H9 (cell line): Measurements from ENCODE around the gene DHX30. TPM values are rescaled to one million over a fixed set of nuclear protein-coding genes. Genes with fewer than 3 reads are reported as not detected.

Source experiments
- DNase-seq: peaks from one replicate; pipeline ENCODE4 v3.0.0-alpha.2; 2017
- H2AFZ ChIP-seq: one replicate; pipeline ENCODE4 v1.6.1; 2013; ENCODE audit warnings: mild to moderate bottlenecking, low read length, control low read depth, moderate library complexity
- H2AK5ac ChIP-seq: 2 replicates; pipeline ENCODE4 v1.6.1; 2013; ENCODE audit warnings: low read length, control low read depth, mixed read lengths; ENCODE audit not compliant: insufficient read length
- H2BK120ac ChIP-seq: one replicate; pipeline ENCODE4 v1.6.1; 2013; ENCODE audit warnings: low read depth, mild to moderate bottlenecking, low read length, control low read depth, inconsistent platforms; ENCODE audit not compliant: poor library complexity, severe bottlenecking
- H2BK12ac ChIP-seq: 2 replicates; pipeline ENCODE4 v1.6.1; 2013; ENCODE audit warnings: low read length, control low read depth, mixed read lengths, low read depth; ENCODE audit not compliant: insufficient read length
- H2BK15ac ChIP-seq: 2 replicates; pipeline ENCODE4 v1.6.1; 2013; ENCODE audit warnings: low read depth, low read length, control low read depth
- H2BK20ac ChIP-seq: one replicate; pipeline ENCODE4 v1.6.1; 2013; ENCODE audit warnings: low read depth, mild to moderate bottlenecking, low read length, control low read depth, inconsistent platforms; ENCODE audit not compliant: poor library complexity, severe bottlenecking
- H2BK5ac ChIP-seq: 2 replicates; pipeline ENCODE4 v1.6.1; 2013; ENCODE audit warnings: low read length, control low read depth, mixed read lengths; ENCODE audit not compliant: insufficient read length
- H3K14ac ChIP-seq: 2 replicates; pipeline ENCODE4 v1.6.1; 2013; ENCODE audit warnings: low read length, control low read depth; ENCODE audit not compliant: insufficient read depth
- H3K18ac ChIP-seq: 2 replicates; pipeline ENCODE4 v1.6.1; 2013; ENCODE audit warnings: low read depth, mild to moderate bottlenecking, mixed read lengths, low read length, control low read depth; ENCODE audit not compliant: insufficient read length
- H3K23ac ChIP-seq: 2 replicates; pipeline ENCODE4 v1.6.1; 2013; ENCODE audit warnings: low read length, control low read depth, mixed read lengths, low read depth; ENCODE audit not compliant: insufficient read length
- H3K23me2 ChIP-seq: 2 replicates; pipeline ENCODE4 v1.6.1; 2013; ENCODE audit warnings: low read depth, mild to moderate bottlenecking, mixed read lengths, low read length, control low read depth; ENCODE audit not compliant: insufficient read length, poor library complexity, severe bottlenecking
- H3K27ac ChIP-seq: 2 replicates; pipeline ENCODE4 v1.5.1; 2013; ENCODE audit warnings: low read length, control low read depth, mixed read lengths, low read depth; ENCODE audit not compliant: insufficient read length
- H3K27me3 ChIP-seq: 2 replicates; pipeline ENCODE4 v1.6.1; 2013; ENCODE audit warnings: low read length, control low read depth, inconsistent platforms; ENCODE audit not compliant: insufficient read depth
- H3K4ac ChIP-seq: 2 replicates; pipeline ENCODE4 v1.6.1; 2013; ENCODE audit warnings: low read depth, mild to moderate bottlenecking, control low read depth, inconsistent platforms, low read length, moderate library complexity
- H3K4me1 ChIP-seq: 2 replicates; pipeline ENCODE4 v1.6.1; 2013; ENCODE audit warnings: low read length, control low read depth, inconsistent platforms; ENCODE audit not compliant: insufficient read depth
- H3K4me2 ChIP-seq: 2 replicates; pipeline ENCODE4 v1.6.1; 2013; ENCODE audit warnings: low read length, control low read depth, mixed read lengths; ENCODE audit not compliant: insufficient read length, insufficient read depth
- H3K56ac ChIP-seq: 2 replicates; pipeline ENCODE4 v1.6.1; 2013; ENCODE audit warnings: low read depth, mild to moderate bottlenecking, mixed read lengths, low read length, control low read depth; ENCODE audit not compliant: insufficient read length
- H3K79me1 ChIP-seq: 2 replicates; pipeline ENCODE4 v1.6.1; 2013; ENCODE audit warnings: low read depth, mild to moderate bottlenecking, moderate library complexity, low read length, control low read depth, inconsistent platforms; ENCODE audit not compliant: insufficient read depth, poor library complexity, severe bottlenecking
- H3K79me2 ChIP-seq: 2 replicates; pipeline ENCODE4 v1.6.1; 2013; ENCODE audit warnings: low read length, control low read depth, inconsistent platforms; ENCODE audit not compliant: insufficient read depth
- H3K9ac ChIP-seq: 2 replicates; pipeline ENCODE4 v1.6.1; 2013; ENCODE audit warnings: low read length, control low read depth, mixed read lengths; ENCODE audit not compliant: insufficient read length; ENCODE audit errors: extremely low read depth
- H3K9me3 ChIP-seq: one replicate; pipeline ENCODE4 v1.6.1; 2013; ENCODE audit warnings: low read depth, low read length, inconsistent platforms; ENCODE audit not compliant: control insufficient read depth
- H3T11ph ChIP-seq: one replicate; pipeline ENCODE4 v1.6.1; 2013; ENCODE audit warnings: mild to moderate bottlenecking, low read length, control low read depth, inconsistent platforms
- H4K20me1 ChIP-seq: one replicate; pipeline ENCODE4 v1.6.1; 2013; ENCODE audit not compliant: control insufficient read depth, insufficient read length, insufficient read depth
- H4K5ac ChIP-seq: 2 replicates; pipeline ENCODE4 v1.6.1; 2013; ENCODE audit warnings: low read depth, mild to moderate bottlenecking, mixed read lengths, low read length, control low read depth; ENCODE audit not compliant: insufficient read length
- H4K8ac ChIP-seq: replicated peaks from 2 replicates; pipeline ENCODE4 v1.6.1; 2013; ENCODE audit warnings: low read length, control low read depth, mixed read lengths, low read depth; ENCODE audit not compliant: insufficient read length
- H4K91ac ChIP-seq: 2 replicates; pipeline ENCODE4 v1.6.1; 2013; ENCODE audit warnings: low read depth, mild to moderate bottlenecking, moderate library complexity, mixed read lengths, low read length, control low read depth; ENCODE audit not compliant: insufficient read length
- H3K27ac Mint-ChIP-seq, 3 experiments: 2 replicates in 2 of 3; 3 replicates in 1 of 3; pipeline ENCODE4 v1.8.0; 2020 to 2021; ENCODE audit warnings: mixed read lengths in 3 of 3, mild to moderate bottlenecking in 1 of 3, moderate library complexity in 1 of 3
- H3K27me3 Mint-ChIP-seq: 2 replicates; pipeline ENCODE4 v1.8.0; 2021; ENCODE audit warnings: low read depth, mild to moderate bottlenecking, moderate library complexity, mixed read lengths
- H3K36me3 Mint-ChIP-seq, 3 experiments: 2 replicates in 2 of 3; 3 replicates in 1 of 3; pipeline ENCODE4 v1.8.0; 2020 to 2021; ENCODE audit warnings: low read depth in 3 of 3, mixed read lengths in 3 of 3; ENCODE audit not compliant: insufficient read depth in 1 of 3
- H3K4me1 Mint-ChIP-seq, 2 experiments: 2 replicates each; pipeline ENCODE4 v1.8.0; 2020; ENCODE audit warnings: mixed read lengths in 2 of 2
- H3K4me3 Mint-ChIP-seq, 2 experiments: 2 replicates in 1 of 2; 3 replicates in 1 of 2; pipeline ENCODE4 v1.8.0; 2020 to 2021; ENCODE audit warnings: mild to moderate bottlenecking in 2 of 2, mixed read lengths in 2 of 2, moderate library complexity in 1 of 2
- H3K9me3 Mint-ChIP-seq, 2 experiments: 2 replicates in 1 of 2; 3 replicates in 1 of 2; pipeline ENCODE4 v1.8.0; 2020; ENCODE audit warnings: mild to moderate bottlenecking in 2 of 2, mixed read lengths in 2 of 2, moderate library complexity in 1 of 2
- WGBS: extraction: QIAGEN DNeasy Blood & Tissue Kit; methylation state at CpG from one replicate; pipeline ENCODE4 v1.1.7; 2013; ENCODE audit warnings: missing lambda C conversion rate, low lambda C conversion rate, mixed read lengths; ENCODE audit not compliant: insufficient read length; ENCODE audit errors: extremely low coverage; 5-methylcytosine and 5-hydroxymethylcytosine counted together
- total RNA-seq: library from RNA; stranded (reverse); gene quantifications from 2 replicates; pipeline ENCODE4 v1.2.1, GENCODE V29; 2021
- TF ChIP-seq, protein P1 (sequence below): fragments of 200-600 bp; sonication (generic); conservative IDR thresholded peaks from 3 replicates; pipeline ENCODE4 v1.8.0; 2021; ENCODE audit warnings: antibody characterized with exemption, mild to moderate bottlenecking

The DHX30 gene
- total RNA-seq, 1 experiment from 2014 or later = 107 TPM

DNA sequence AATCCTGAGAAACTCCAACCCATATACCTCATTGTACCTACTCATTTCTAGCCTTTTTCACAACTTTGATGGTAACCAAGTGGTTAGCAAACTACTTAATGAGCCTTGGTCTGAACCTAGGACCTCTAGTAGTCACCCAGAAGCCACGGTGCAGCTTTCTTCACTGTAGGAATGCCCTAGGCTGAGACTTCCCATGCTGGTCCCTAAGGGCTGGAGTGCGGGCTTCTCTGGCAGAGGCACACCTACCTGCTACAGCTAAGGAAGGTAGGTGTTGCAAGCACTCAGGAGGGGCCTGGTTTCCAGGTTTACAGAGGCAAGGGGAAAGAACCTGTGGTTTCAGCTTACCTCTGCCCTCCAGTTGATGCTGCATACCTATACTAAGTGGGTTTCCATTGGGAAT is 65.4 kb downstream of the DHX30 start:
- Mint-ChIP-seq H3K9me3 (no peaks in the 10 kb centered on the region), H3K36me3 (peaks cover 37 to 83% (median 75%) of the 10 kb centered on the region in 3 experiments; a peak in 6 of 7 replicates), H3K4me3 (no peak overlapping the region), H3K27me3 (no peaks in the 10 kb centered on the region), H3K4me1 (peaks cover 0 to 5% of the 10 kb centered on the region in 2 experiments; a peak in 1 of 4 replicates), H3K27ac (no peak overlapping the region; a peak in 1 of 7 replicates)
- H3K9ac ChIP-seq = no peak overlapping the region
- no peak overlapping the region for H3K27ac ChIP-seq
- H2BK120ac ChIP-seq = no peak overlapping the region
- no peak overlapping the region for H3K4me2 ChIP-seq
- H2AK5ac ChIP-seq = no peak overlapping the region
- no peak overlapping the region for H2BK5ac ChIP-seq
- no peaks in the 10 kb centered on the region for H3K79me2 ChIP-seq
- H4K8ac ChIP-seq = no peak overlapping the region
- no peaks in the 10 kb centered on the region for H3K79me1 ChIP-seq
- no peak overlapping the region for H3K18ac ChIP-seq
- H4K20me1 ChIP-seq = no peaks in the 10 kb centered on the region
- H2BK12ac ChIP-seq = no peak overlapping the region
- H2BK15ac ChIP-seq = no peak overlapping the region
- H4K91ac ChIP-seq = no peak overlapping the region
- H3K23ac ChIP-seq = no peak overlapping the region
- DNase-seq = no peak
- H3T11ph ChIP-seq = no peak overlapping the region
- H4K5ac ChIP-seq = no peak overlapping the region
- H3K23me2 ChIP-seq = no peaks in the 10 kb centered on the region
- no peak overlapping the region for H3K4ac ChIP-seq
- H2AFZ ChIP-seq = no peak overlapping the region
- H2BK20ac ChIP-seq = no peak overlapping the region
- H3K56ac ChIP-seq = no peak overlapping the region
- TF ChIP-seq, protein P1, sequence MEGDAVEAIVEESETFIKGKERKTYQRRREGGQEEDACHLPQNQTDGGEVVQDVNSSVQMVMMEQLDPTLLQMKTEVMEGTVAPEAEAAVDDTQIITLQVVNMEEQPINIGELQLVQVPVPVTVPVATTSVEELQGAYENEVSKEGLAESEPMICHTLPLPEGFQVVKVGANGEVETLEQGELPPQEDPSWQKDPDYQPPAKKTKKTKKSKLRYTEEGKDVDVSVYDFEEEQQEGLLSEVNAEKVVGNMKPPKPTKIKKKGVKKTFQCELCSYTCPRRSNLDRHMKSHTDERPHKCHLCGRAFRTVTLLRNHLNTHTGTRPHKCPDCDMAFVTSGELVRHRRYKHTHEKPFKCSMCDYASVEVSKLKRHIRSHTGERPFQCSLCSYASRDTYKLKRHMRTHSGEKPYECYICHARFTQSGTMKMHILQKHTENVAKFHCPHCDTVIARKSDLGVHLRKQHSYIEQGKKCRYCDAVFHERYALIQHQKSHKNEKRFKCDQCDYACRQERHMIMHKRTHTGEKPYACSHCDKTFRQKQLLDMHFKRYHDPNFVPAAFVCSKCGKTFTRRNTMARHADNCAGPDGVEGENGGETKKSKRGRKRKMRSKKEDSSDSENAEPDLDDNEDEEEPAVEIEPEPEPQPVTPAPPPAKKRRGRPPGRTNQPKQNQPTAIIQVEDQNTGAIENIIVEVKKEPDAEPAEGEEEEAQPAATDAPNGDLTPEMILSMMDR = no peak
- no peaks in the 10 kb centered on the region for H3K4me1 ChIP-seq
- H3K27me3 ChIP-seq = no peaks in the 10 kb centered on the region
- H3K9me3 ChIP-seq = no peaks in the 10 kb centered on the region
- no CpG with 5 or more reads among the region's 2 CpGs for WGBS
- H3K14ac ChIP-seq = no peak overlapping the region
